Kidney (tissue), 14 donors: ENCODE measurements around the gene SPSB3. TPM values are rescaled to one million over a fixed set of nuclear protein-coding genes. Genes with fewer than 3 reads are reported as not detected.

ENCODE experiments used
- DNase-seq, 5 donors: peaks; one replicate each; pipeline ENCODE4 v3.0.0-alpha.2; 2013 to 2020
- FAIRE-seq: peaks from 2 replicates; lab custom pipeline; 2012; peaks lifted over from hg19 to GRCh38; lab: Jason Lieb, UNC
- H3K27ac ChIP-seq, 2 donors: one replicate each; pipeline ENCODE4 v1.7.0; 2013; ENCODE audit warnings: low read depth in 2 of 2, low read length in 2 of 2, inconsistent platforms in 1 of 2
- H3K27me3 ChIP-seq: one replicate; pipeline ENCODE4 v1.7.1; 2013; ENCODE audit warnings: low read length, inconsistent platforms; ENCODE audit not compliant: control insufficient read depth, insufficient read depth
- H3K36me3 ChIP-seq, 3 donors: one replicate each; pipeline versions ENCODE4 v1.7.0 to v1.7.1; 2013; ENCODE audit warnings: low read length in 3 of 3, control low read depth in 1 of 3, inconsistent platforms in 1 of 3; ENCODE audit not compliant: insufficient read depth in 3 of 3, control insufficient read depth in 2 of 3
- H3K4me1 ChIP-seq, 3 donors: one replicate each; pipeline versions ENCODE4 v1.7.0 to v1.7.1; 2013; ENCODE audit warnings: low read length in 3 of 3, inconsistent platforms in 1 of 3, low read depth in 1 of 3; ENCODE audit not compliant: control insufficient read depth in 2 of 3, insufficient read depth in 2 of 3
- H3K4me3 ChIP-seq, 3 donors: one replicate each; pipeline versions ENCODE4 v1.7.0 to v1.8.1; 2013; ENCODE audit warnings: low read length in 3 of 3, control low read depth in 1 of 3, inconsistent platforms in 1 of 3
- H3K9ac ChIP-seq, 3 donors: one replicate each; pipeline versions ENCODE4 v1.7.0 to v1.7.1; 2013; ENCODE audit warnings: low read length in 3 of 3, control low read depth in 1 of 3, inconsistent platforms in 1 of 3
- H3K9me3 ChIP-seq, 3 donors: one replicate each; pipeline versions ENCODE4 v1.7.0 to v1.7.1; 2013; ENCODE audit warnings: low read length in 3 of 3, control low read depth in 1 of 3, inconsistent platforms in 1 of 3; ENCODE audit not compliant: control insufficient read depth in 2 of 3, insufficient read depth in 1 of 3
- intact Hi-C: fragments of 100-400 bp; cut with DNase I; formaldehyde crosslinking; loops from one replicate; pipeline ENCODE4 v1.11.1; 2022
- polyA plus RNA-seq: library from polyadenylated mRNA; stranded (reverse); fragments of 350-450 nt; fragmentation: Illumina TruSeq; extraction: RNeasy Lipid Tissue Mini Kit (QIAGEN cat#74804); gene quantifications from one replicate; pipeline ENCODE4 v1.2.3, GENCODE V29; 2014; ENCODE audit warnings: low read depth, low replicate concordance; ENCODE audit not compliant: insufficient read depth
- total RNA-seq: library from RNA; stranded (reverse); fragmentation: NEBNext Ultra II Directional; extraction: Animal tissue kit (Norgen Biotek cat#: 25700); gene quantifications from one replicate; pipeline ENCODE4 v1.2.1, GENCODE V29; 2021
- TF ChIP-seq, protein P1 (sequence below): IDR thresholded peaks from 3 replicates; pipeline ENCODE4 v1.5.1; 2012; ENCODE audit warnings: mild to moderate bottlenecking, moderate library complexity, borderline replicate concordance; ENCODE audit not compliant: insufficient read depth; ENCODE audit errors: extremely low read depth
- donor health status: control.
- donor health status: control.
- donor health status: control.
- donor health status: control.
- donor health status: control.
- donor health status: DM: yes; HTN: yes; CAD: no.
- donor health status: Normal renal cell carcinoma (clear cell type).

Gene SPSB3
- total and polyA plus RNA-seq, 2 donors from 2014 or later: 55.1 to 57.7 TPM

DNA sequence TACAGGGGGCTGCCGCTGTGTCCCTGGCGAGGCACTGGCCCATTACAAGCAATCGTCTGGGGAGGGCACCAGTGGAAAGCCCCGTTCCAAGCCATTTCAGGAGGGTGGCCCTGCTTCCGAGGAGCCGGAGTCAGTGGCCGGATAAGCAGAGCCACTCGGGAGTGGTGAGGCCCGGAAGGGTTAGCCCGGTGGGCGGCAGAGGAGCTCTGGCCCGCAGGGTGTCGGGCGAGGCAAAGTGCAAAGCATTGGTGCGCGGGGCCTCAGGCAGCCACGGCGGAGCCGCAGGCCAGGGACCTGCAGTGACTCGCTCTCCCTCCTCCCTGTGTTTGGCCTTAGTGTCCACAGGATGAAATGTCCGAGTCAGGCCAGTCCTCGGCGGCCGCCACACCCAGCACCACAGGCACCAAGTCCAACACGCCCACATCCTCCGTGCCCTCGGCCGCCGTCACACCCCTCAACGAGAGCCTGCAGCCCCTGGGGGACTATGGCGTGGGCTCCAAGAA, 35.6 kb downstream of the SPSB3 start:
- intact Hi-C loops: no loop called here
- TF ChIP-seq, protein P1, sequence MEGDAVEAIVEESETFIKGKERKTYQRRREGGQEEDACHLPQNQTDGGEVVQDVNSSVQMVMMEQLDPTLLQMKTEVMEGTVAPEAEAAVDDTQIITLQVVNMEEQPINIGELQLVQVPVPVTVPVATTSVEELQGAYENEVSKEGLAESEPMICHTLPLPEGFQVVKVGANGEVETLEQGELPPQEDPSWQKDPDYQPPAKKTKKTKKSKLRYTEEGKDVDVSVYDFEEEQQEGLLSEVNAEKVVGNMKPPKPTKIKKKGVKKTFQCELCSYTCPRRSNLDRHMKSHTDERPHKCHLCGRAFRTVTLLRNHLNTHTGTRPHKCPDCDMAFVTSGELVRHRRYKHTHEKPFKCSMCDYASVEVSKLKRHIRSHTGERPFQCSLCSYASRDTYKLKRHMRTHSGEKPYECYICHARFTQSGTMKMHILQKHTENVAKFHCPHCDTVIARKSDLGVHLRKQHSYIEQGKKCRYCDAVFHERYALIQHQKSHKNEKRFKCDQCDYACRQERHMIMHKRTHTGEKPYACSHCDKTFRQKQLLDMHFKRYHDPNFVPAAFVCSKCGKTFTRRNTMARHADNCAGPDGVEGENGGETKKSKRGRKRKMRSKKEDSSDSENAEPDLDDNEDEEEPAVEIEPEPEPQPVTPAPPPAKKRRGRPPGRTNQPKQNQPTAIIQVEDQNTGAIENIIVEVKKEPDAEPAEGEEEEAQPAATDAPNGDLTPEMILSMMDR: no peak
- FAIRE-seq (no peak), DNase-seq (no peak)
- H3K4me1 ChIP-seq: no peaks in the 10 kb centered on the region
- H3K9me3 ChIP-seq: no peaks in the 10 kb centered on the region
- no peak overlapping the region for H3K4me3 ChIP-seq
- peaks cover 2 to 35% (median 22%) of the 10 kb centered on the region in 3 donors for H3K36me3 ChIP-seq
- H3K27ac ChIP-seq: no peak overlapping the region
- H3K9ac ChIP-seq: no peak overlapping the region
- no peaks in the 10 kb centered on the region for H3K27me3 ChIP-seq

DNA sequence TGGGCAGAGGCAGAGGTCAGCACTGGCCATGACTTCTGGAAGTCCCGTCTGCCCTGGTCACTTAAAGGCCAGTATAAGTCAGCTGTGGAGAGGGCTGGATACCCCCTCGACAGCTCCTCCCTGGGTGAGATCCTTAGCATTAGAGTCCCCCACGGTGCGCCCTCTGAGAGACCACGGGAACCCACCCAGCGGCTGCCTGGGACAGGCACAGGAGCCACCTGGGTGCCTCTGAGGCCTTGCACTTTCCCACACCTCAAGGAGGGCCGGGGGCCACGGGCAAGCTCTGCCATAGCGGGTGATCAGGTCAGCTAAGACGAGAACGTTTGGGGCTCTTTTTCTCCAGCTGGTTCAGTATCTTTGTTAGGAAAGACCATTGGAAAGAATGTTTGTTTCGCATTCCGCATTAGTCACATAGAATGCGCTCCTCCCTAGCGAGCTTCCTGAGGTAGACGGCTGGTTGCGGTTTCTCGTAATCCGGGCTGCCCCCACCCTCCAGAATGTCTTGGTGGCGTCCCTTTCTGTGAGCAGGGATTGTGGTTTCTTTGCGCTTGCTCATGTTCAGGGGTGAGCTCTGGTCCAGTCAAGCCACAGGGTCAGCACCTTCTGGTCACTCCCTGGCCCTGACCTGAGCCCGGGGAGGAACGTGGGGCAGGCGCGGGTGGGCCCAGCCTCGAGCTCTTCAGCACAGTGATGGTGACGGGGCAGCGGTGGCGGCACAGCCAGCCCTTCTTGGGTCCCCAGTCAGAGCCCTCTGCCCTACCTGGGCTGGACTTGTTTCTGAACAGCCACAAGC, 36.3 kb downstream of the SPSB3 start:
- no peak overlapping the region for H3K9ac ChIP-seq
- FAIRE-seq (no peak), DNase-seq (no peak)

DNA sequence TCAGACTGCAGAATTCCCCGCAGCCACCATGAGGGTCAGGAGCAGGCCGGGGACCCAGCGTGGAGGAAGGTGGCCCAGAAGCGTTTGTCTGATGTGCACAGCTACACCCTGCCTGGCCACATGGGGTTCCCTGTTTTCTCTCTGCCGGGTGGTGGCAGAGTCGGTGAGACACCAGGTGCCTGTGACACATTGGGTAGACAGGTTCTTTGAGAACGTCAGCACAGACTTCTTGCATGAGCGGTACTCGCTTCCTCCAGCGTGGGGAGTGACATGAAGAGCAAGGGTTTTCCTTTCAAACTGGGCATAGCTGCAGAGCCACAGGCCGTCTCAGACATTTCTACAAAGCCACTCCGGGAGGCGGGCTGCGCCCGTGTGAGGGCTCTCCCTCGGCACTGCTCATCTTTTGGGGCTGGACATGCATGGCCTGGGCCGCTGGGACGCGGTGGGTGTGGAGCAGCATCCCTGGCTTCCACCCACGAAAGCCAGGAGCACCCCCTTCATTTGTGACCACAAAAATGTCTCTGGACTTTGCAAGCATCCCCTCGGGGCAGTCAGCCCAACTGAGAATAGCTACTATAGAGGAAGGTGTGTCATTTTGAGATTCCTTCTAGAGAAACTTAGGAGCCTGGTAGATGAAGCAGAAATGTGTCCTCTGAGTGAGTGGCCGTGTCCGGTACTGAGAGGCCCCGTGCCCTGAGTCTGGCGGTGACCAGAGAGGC, 37.0 kb downstream of the SPSB3 start:
- no peak for DNase-seq
- Histone ChIP-seq H3K4me3 (no peak overlapping the region), H3K9me3 (no peaks in the 10 kb centered on the region), H3K27ac (no peak overlapping the region), H3K4me1 (no peaks in the 10 kb centered on the region), H3K27me3 (no peaks in the 10 kb centered on the region), H3K9ac (no peak overlapping the region), H3K36me3 (peaks cover 2 to 35% (median 24%) of the 10 kb centered on the region in 3 donors)
- intact Hi-C loops: no loop called here
- no peak for FAIRE-seq
- TF ChIP-seq, protein P1: no peak

More for the DNA sequence above, 36.3 kb downstream of the SPSB3 start:
- no peaks in the 10 kb centered on the region for H3K4me1 ChIP-seq
- H3K36me3 ChIP-seq: peaks cover 2 to 35% (median 21%) of the 10 kb centered on the region in 3 donors
- H3K27me3 ChIP-seq: no peaks in the 10 kb centered on the region
- H3K27ac ChIP-seq: no peak overlapping the region
- TF ChIP-seq, protein P1: no peak
- H3K9me3 ChIP-seq: no peaks in the 10 kb centered on the region
- intact Hi-C loops: no loop called here
- no peak overlapping the region for H3K4me3 ChIP-seq
